BJ (cell line): ENCODE measurements around the gene CELSR2. TPM values are rescaled to one million over a fixed set of nuclear protein-coding genes. Genes with fewer than 3 reads are reported as not detected.

Experiments used
- CTCF ChIA-PET: fragments of 350-600 bp; formaldehyde crosslinking; extraction: SDS; loops from one replicate; lab custom pipeline; 2021; ENCODE audit warnings: antibody characterized with exemption, inconsistent platforms; lab: Yijun Ruan, JAX
- POLR2A ChIA-PET: fragments of 300-600 bp; sonication (Branson Sonifier 250); formaldehyde crosslinking; extraction: SDS; loops from one replicate; lab custom pipeline; 2021; ENCODE audit warnings: antibody characterized with exemption; lab: Charles Lee
- DNase-seq: peaks from one replicate; pipeline ENCODE4 v3.0.0-alpha.2; 2011; ENCODE audit warnings: low read depth
- H3K27me3 ChIP-seq: 2 replicates; pipeline ENCODE4 v1.6.0; 2011; ENCODE audit warnings: low read length; ENCODE audit not compliant: control insufficient read depth, insufficient read depth
- H3K36me3 ChIP-seq: 2 replicates; pipeline ENCODE4 v1.5.1; 2011; ENCODE audit warnings: low read length; ENCODE audit not compliant: control insufficient read depth, insufficient read depth
- H3K4me3 ChIP-seq: 2 replicates; pipeline ENCODE4 v1.5.1; 2011; ENCODE audit warnings: low read depth, mild to moderate bottlenecking, control low read depth, low read length
- CTCF ChIP-seq: IDR thresholded peaks from 2 replicates; pipeline ENCODE4 v1.5.1; 2011; ENCODE audit warnings: low read depth, mild to moderate bottlenecking, control low read depth, inconsistent platforms, low read length, moderate library complexity; ENCODE audit not compliant: insufficient read depth
- polyA plus RNA-seq: library from polyadenylated mRNA; depleted of rRNA; stranded (reverse); fragments of >200 nt; gene quantifications from 2 replicates; pipeline ENCODE4 v1.2.3, GENCODE V29; 2011

CELSR2 gene
- polyA plus RNA-seq, 1 experiment, result 0.98 TPM

GRCh38 chr1:109247401-109248365 lies 1.7 kb upstream of the CELSR2 start:
- Histone ChIP-seq H3K4me3 (no peak overlapping the region), H3K36me3 (no peaks in the 10 kb centered on the region), H3K27me3 (no peaks in the 10 kb centered on the region)
- ChIA-PET POLR2A (no interaction called here), CTCF (interaction anchor here (1.1 to 2.1 kb wide), 2 partner anchors 16 to 284 kb away, joined by 3 to 7 read pairs; no protein-coding TSS in a partner anchor)
- no peak for DNase-seq
- no peak for TF ChIP-seq CTCF

GRCh38 chr1:109248444-109248796 lies 919 bp upstream of the CELSR2 start:
- POLR2A ChIA-PET, result no interaction called here
- no peak for DNase-seq
- no peak for TF ChIP-seq CTCF
- Histone ChIP-seq H3K4me3 (no peak overlapping the region), H3K27me3 (no peaks in the 10 kb centered on the region), H3K36me3 (no peaks in the 10 kb centered on the region)
- CTCF ChIA-PET, result interaction anchor here (0.7 kb wide), 1 partner anchor 284 kb away, joined by 4 read pairs; no protein-coding TSS in a partner anchor

- Histone ChIP-seq H3K27me3 (no peaks in the 10 kb centered on the region), H3K4me3 (peak overlapping the region; percentile 42), H3K36me3 (no peaks in the 10 kb centered on the region)
- TF ChIP-seq CTCF, result no peak
- ChIA-PET CTCF (interaction anchor here (0.7 to 3.3 kb wide), 4 partner anchors 10 to 181 kb away, joined by 4 to 21 read pairs (median 6); no protein-coding TSS in a partner anchor), POLR2A (no interaction called here)
- no peak for DNase-seq
Measured at GRCh38 chr1:109249654-109250401, 489 bp downstream of the CELSR2 start.

- POLR2A ChIA-PET, result no interaction called here
- no peak overlapping the region for H3K4me3 ChIP-seq
- no peaks in the 10 kb centered on the region for H3K36me3 ChIP-seq
- H3K27me3 ChIP-seq, result no peaks in the 10 kb centered on the region
- CTCF ChIA-PET, result interaction anchor here (0.7 to 3.3 kb wide), 4 partner anchors 11 to 182 kb away, joined by 4 to 21 read pairs (median 6); no protein-coding TSS in a partner anchor
- no peak for DNase-seq
- no peak for TF ChIP-seq CTCF
Measured at GRCh38 chr1:109250454-109251276, 1.3 kb downstream of the CELSR2 start.
